Measurements from ENCODE around the gene CHTF8.

Gene CHTF8

DNA sequence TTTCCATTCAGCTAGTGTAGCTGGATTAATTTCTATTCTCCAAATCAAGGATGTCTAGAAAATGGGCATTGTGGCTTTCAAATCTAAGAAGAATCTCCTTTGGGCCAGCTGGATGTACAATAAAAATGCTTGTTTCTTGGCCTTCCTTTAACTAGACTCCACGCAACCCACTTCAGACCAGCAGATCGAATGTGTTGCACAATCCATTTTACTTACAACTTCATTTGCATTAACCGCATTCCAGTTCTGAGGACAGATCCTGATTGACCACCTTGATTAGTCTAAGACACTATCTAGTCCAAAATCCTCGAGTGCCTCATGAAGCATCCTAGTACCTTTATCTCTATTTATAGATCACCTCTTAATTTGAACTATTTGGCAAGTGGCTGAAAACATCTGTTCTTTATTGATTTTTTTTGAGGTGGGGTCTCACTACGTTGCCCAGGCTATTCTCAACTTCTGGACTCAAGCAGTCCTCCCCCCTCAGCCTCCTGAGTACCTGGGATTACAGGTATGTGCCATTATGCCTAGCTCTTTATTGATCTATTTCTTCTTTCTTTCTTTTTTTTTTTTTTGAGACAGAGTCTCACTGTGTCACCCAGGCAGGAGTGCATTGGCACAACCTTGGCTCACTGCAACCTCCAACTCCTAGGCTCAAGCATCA, 47.2 kb downstream of the CHTF8 start:
- DNase-seq (ENCODE audit: low spot score) = no peak

DNA sequence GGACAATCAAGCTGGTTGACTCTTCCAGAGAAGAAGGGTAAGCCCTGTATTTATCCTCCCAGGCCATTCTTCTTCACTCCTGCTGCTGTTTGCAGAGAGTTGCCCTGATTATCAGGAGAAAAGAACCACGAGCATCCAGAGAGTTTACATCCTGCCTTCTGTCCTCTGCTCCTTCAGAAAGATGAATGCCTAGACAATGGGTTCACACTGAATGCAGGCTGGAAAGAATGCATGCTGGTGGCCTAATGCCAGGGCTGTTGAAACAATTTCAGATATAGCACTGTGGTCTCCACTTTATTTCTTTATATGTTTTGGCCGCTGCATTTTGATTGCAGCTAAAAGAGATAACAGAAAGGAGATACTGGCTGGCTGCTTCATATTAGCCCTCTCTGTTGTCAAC, 48.1 kb downstream of the CHTF8 start:
- DNase-seq (ENCODE audit: low spot score) = no peak

- DNase-seq (ENCODE audit: low spot score) = no peak
These were observed 49.0 kb downstream of the CHTF8 start for GRCh38 chr16:69083306-69083941.

GRCh38 chr16:69079697-69080096, 52.7 kb downstream of the CHTF8 start:
- no peak for DNase-seq (ENCODE audit: low spot score)

GRCh38 chr16:69078073-69078472, 54.3 kb downstream of the CHTF8 start:
- DNase-seq (ENCODE audit: low spot score) = no peak

DNA sequence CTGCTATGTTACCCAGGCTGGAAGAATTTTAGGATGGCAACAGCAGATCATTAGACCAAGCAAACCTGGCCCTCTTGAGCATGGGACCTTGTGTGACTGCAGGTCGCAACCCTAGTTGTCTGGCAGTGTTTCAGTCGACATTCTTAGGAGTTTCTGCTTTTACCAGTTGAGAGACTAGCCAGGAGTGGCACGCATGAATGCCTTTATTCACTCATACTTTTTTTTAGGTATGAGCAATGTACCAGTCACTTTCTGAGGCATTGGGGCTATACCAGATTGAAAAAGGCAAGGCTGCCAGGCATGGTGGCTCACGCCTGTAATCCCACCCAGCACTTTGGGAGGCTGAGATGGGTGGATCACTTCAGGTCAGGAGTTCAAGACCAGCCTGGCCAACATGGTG, 55.1 kb downstream of the CHTF8 start:
- DNase-seq (ENCODE audit: low spot score) = no peak

- DNase-seq (ENCODE audit: low spot score) = no peak
These were observed 59.1 kb downstream of the CHTF8 start for GRCh38 chr16:69073181-69073702.

GRCh38 chr16:69072640-69072974, 59.8 kb downstream of the CHTF8 start:
- no peak for DNase-seq (ENCODE audit: low spot score)

- no peak for DNase-seq (ENCODE audit: low spot score)
These were observed 61.4 kb downstream of the CHTF8 start for GRCh38 chr16:69071036-69071435.

- DNase-seq (ENCODE audit: low spot score) = no peak
These were observed 62.9 kb downstream of the CHTF8 start for GRCh38 chr16:69069504-69069903.
